GM19452 (cell line): ENCODE data around the gene TBXAS1.

Experiments
- ATAC-seq: cut with Tn5 transposase; IDR thresholded peaks from one replicate; pipeline ENCODE4 v1.9.1; 2021; ENCODE audit not compliant: unreplicated experiment

Gene TBXAS1

DNA sequence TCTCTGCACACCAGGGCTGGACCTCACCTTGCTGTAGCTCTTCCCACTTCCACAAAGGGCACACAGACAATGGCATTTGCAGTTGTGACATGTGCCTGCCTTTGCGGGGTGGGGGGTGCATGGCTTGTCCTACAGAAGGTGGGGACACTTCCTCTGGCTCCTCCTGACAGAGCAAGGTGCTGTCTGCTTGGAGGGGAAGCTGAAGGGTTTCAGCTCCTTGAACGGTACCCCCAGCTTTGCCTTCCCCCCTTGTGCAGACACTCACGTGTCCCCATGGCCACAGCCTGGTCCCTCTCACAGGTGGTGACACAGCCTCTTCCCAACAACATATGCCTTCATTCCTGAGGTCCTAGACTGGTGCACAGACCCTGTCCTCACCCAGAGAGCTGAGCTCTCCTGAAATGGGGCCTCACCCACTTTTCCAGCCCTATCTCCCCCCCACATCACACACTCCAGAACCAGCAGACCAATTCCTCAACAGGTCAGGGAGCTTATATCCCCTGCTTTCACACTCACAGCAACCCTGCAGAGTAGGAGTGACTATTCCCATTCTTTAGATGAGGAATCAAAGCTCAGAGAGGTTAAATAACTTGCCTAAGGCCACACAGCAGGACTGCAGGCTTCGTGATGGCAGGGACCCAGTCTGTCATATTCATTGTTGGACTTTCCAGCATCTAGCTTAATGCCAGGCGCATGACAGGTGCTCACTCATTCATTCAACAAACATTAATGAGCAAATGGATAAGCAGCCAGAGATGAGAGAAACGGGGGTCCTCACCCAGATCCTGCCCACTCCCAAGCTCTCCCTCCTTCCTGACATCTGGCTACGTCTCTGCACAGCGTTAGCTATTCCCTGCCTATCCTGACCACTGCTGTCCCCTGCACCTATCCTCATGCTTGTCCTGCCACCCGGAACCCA lies 189.3 kb downstream of the TBXAS1 start:
- no peak for ATAC-seq

DNA sequence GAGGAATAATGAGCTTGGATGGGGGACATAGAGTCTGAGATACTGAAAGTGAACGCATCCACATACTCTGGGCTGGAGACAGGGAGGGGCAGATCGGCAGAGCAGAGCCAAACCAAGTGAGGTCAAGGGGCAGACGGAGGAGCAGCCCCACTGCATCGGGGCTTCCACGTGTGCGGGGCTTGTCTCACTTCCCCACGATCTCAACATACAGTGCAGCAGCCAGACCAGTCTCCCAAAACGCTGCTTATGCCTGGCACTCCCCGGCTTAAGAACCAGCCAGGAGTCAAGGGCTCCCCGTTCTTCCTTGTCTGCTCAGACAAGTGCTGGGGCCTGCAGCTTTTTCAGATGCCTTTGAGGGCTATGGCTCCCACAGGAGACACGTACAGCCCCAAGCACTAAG lies 190.1 kb downstream of the TBXAS1 start:
- no peak for ATAC-seq

GRCh38 chr7:140019606-140020005 lies 190.5 kb downstream of the TBXAS1 start:
- ATAC-seq: no peak

GRCh38 chr7:140021603-140022002 lies 192.5 kb downstream of the TBXAS1 start:
- ATAC-seq: no peak

- no peak for ATAC-seq
Observed at GRCh38 chr7:140022582-140023211, 193.6 kb downstream of the TBXAS1 start.

GRCh38 chr7:140023728-140024127 lies 194.7 kb downstream of the TBXAS1 start:
- ATAC-seq: no peak

DNA sequence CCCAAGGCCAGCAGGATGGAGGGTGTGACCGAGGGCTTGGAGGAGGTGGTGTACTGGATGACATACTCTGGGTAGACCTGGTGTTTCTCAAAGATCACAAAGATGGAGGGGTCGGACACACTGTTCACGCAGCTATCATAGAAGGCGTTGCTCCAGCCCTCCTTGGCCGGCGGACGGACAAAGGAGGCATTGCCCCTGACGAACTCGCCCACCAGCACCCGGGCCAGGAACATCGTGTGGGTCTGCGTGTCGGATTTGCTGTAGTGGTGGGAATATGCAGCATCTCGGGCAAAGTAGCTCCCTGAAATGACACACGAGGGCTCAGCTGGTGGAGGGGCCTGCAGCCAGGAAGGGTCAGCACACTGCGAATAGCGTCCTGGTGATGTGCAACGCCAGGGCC lies 195.5 kb downstream of the TBXAS1 start:
- ATAC-seq: no peak

DNA sequence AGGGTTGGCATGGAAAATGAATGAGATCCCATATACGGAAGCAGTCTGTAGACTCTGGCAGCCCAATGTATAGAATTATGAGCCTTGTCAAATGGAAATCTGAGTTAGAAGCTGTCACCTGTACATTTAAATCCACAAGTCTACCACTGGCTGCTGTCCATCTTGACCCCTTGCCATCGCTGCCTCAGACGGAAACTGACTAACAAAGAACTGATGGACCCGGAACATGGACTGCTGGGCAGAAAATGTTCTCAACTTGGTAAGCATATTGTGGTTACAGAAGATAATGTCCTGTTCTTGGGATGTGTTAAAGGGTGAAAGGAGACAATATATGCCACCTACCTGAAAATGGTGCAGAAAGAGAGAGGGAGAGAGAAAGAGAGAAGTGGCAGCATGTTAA lies 196.2 kb downstream of the TBXAS1 start:
- ATAC-seq: no peak

DNA sequence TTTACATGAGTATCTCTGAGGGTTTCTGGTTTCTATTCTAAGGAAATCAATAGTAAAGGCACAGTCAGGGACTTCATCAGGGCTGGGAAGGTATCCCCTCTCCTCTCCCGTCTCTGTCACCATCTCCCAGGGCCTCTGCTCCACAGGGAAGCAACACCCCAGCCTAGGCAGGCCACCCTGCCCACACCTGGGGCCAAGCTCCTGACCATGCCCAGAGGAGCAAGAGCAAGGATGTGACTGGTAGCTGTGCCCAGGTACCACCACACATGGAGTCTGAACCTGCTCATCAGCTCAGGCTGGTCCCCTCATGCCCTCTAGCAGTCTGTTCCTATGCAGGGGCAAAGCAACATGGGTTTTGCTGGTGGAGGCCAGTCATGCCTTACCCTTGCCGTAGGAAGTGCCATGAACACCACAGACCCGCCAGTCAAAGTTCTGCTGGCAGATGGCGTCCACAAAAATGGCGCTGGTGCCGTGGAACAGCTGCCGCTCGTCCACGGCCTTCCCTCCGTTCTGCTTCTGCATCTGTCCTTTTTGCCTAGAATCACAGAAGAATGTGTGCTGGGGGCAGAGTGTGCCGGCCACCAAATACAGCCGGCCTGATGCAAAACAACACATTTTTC lies 196.9 kb downstream of the TBXAS1 start:
- ATAC-seq: no peak

- ATAC-seq: no peak
Observed at GRCh38 chr7:140026935-140027334, 197.9 kb downstream of the TBXAS1 start.

GRCh38 chr7:140027858-140028257 lies 198.8 kb downstream of the TBXAS1 start:
- no peak for ATAC-seq

DNA sequence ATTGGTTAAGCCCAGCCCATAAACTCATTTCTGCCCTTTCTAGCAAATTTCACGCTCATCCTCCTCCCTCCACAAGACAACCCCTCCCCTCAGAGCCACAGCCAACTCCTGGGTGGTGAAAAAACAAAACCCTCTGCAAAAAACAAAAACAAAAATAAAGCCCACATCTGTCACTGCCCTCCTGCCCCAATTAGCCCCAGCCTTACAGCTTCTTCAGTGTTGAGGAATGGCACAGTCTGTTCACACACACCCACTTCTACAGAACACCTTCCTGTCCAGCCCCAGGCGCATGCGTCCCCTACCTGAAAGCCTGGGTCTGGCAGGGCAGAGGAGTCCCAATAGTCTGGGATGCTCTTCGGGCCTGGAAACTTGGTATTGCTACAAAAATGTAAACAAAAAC lies 199.2 kb downstream of the TBXAS1 start:
- no peak for ATAC-seq

DNA sequence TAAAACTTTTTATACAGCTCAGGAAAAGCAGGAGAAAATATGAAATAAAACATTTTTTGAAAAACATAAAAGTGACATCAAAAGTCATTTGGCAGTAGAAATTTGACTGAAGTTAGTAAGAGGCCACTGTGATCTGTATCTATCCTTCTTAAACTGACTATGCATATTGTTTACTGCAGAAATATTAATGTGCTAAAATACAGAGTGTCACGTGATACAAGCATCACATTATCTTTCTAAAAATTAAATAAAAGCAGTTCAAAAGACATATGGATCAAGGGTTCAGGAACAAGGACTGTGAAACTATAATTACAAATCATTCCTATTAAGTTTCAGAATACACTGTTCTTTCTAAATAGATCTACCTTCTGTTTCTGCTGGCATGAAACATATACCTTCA lies 200.0 kb downstream of the TBXAS1 start:
- ATAC-seq: no peak

- ATAC-seq: no peak
Observed at GRCh38 chr7:140031364-140031763, 202.3 kb downstream of the TBXAS1 start.

DNA sequence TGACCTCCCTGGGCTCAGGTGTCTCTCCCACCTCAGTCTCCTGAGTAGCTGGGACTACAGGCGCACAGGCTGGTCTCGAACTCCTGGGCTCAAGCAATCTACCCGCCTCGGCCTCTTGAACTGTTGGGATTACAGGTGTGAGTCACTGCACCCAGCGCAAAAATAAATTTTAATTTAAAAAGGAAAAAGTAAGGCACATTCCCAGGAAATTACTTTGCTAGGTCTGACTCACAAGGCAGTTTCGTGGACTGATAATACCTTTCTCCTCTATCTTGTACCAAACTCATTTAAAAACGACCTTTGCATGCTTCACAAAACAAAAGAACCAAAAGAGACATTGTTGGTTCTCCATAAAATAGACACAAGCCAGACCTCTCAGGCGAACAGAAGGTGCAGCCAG lies 204.0 kb downstream of the TBXAS1 start:
- ATAC-seq: no peak

GRCh38 chr7:140033779-140034363 lies 204.8 kb downstream of the TBXAS1 start:
- ATAC-seq: no peak

DNA sequence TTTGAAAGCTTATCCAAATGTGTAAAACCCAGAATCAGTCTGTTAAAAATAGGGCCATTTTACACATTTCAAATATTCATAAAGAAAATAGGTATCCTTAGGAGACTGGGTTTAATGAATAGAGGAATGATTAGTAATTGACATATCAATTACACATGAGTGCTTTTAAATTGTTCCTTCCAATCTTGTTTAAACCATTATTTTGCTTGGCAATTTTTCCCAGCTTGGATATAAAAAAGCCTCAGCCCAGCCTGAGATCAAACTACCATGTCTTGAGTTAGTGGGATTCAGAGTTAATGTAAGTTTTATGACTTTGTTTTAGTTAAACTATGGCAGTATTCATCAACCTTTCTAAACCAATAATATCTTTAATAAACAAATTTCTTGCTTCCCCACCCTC lies 205.4 kb downstream of the TBXAS1 start:
- ATAC-seq: no peak

DNA sequence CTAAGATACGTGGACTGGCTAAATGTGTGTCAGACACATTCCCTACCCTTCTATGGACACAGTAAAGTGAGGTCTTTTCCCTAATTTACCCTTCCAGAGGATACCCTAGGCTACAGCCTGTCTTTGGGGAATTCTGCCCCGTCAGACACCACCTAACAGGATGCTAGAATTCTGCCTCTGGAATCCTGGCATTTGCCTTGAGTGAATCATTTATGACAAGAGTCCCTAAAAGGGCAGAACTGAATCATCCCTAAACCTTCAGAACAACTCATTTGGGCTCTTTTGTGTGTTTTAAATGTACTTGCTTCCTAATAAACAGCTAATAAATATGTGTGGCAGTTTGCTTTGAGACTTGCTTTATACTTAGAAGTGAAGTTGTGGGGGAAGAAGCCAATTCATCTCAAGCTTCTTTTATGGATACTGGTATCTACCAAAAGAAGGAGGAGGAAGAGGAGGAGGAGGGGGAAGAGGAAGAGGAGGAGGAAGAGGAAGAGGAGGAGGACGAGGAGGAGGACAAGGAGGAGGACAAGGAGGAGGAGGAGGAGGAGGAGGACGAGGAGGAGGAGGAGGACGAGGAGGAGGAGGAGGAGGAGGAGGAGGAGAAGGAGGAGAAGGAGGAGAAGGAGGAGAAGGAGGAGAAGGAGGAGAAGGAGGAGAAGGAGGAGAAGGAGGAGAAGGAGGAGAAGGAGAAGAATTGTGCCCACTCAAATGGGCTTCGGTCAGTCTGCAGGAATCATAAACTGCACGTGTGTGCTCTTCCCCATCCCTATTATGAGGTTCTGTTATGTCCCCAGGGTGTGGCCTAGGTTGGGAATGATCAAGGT lies 206.5 kb downstream of the TBXAS1 start:
- no peak for ATAC-seq

- peak; percentile 71 for ATAC-seq
Observed at GRCh38 chr7:140036224-140036962, 207.3 kb downstream of the TBXAS1 start.

DNA sequence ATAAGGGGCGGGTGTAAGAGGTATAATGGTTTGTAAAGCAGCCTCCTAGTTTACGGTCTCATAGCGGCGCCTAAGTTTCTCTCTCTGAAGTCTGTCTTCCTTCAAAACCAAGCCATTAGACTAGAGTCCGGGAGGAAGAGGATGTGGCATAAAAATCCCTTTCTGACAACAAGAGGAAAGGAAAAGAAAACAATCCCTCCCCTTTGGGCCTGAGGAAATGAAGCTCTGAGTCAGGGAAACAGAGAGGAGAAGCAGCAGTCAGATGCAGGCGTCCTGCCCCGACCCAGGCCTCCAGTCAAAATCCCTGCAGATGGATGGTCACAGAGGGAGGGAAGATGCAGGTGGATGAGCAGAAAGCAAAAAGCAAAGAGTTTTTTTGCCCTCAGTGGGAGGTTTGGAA lies 210.0 kb downstream of the TBXAS1 start:
- no peak for ATAC-seq
